Mononuclear cell (primary cell): ENCODE data around the gene CRY1. TPM values are rescaled to one million over a fixed set of nuclear protein-coding genes. Genes with fewer than 3 reads are reported as not detected.
"Not testable (repeated sequence)": the region's sequence is repeated elsewhere in the genome, so short reads cannot be mapped to it uniquely, and the experiment has no call there.

Experiments
- H3K27me3 ChIP-seq: 2 replicates; pipeline ENCODE4 v1.6.0; 2011; ENCODE audit warnings: low read length, control low read depth; ENCODE audit not compliant: insufficient read depth
- H3K4me1 ChIP-seq: 2 replicates; pipeline ENCODE4 v1.5.1; 2011; ENCODE audit warnings: mild to moderate bottlenecking, low read length, control low read depth; ENCODE audit not compliant: insufficient read depth
- H3K4me3 ChIP-seq: 2 replicates; pipeline ENCODE4 v1.5.1; 2011; ENCODE audit warnings: mild to moderate bottlenecking, low read length, moderate library complexity
- H3K9me3 ChIP-seq: 2 replicates; pipeline ENCODE4 v1.5.1; 2011; ENCODE audit warnings: low read depth, mild to moderate bottlenecking, control low read depth, low read length
- total RNA-seq: library from RNA; depleted of rRNA; stranded (reverse); fragments of >200 nt; gene quantifications from one replicate; pipeline ENCODE4 v1.2.3, GENCODE V29; 2012

CRY1 gene
- total RNA-seq, 1 donor, result 68.6 TPM

DNA sequence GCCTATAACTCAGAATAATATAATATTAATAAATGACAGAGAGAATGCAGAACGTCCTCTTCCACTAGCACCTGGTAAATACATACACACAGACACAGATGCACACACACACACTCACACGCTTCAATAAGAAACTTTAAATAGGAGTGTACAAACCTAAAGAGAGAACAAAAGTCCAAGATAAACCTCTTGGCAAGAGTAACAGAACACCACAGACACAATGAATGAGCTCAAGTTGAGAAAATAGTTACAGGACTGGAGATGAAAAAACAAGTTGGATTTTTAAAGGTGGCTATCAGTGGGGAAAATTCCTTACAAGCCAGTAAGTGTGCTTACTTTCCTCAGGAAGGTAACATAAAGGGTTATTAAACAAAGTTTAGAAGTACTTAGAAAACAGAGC lies 35.2 kb downstream of the CRY1 start:
- H3K4me1 ChIP-seq, result no peaks in the 10 kb centered on the region
- H3K27me3 ChIP-seq, result no peaks in the 10 kb centered on the region
- peaks cover 6% of the 10 kb centered on the region for H3K9me3 ChIP-seq
- H3K4me3 ChIP-seq, result no peak overlapping the region

DNA sequence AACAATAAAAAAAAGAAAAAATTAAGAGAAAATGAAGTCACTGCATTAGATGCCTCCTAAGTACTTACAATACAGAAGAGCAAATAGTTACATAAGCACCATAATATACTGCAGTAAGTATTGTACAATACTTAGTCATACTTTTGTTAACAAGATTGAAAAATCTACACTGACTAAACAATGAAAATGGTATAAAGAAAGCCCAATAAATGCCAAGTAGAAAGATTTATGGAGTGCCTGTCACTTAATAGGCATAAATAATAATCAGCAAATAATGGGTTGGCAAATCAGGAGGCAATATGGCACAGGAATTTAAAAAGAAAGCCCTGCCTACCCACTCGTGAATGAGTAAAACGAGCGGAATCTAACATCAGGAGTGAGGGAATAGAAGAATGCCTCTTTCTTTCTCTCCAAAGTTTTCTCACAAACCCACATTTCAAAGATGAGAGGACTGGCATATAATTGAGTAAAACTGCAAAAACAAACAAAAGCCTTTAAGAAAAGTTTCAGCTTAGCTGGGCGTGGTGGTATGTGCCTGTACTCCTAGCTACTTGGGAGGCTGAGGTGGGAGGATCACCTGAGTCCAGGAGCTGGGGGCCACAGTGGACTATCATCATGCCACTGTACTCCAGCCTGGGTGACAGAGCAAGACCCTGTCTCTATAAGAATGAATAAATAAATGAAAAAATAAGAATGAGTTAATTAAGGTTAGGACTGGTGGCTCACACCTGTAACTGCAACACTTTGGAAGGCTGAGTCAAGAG lies 36.1 kb downstream of the CRY1 start:
- Histone ChIP-seq H3K4me1 (no peaks in the 10 kb centered on the region), H3K4me3 (no peak overlapping the region), H3K9me3 (peaks cover 6% of the 10 kb centered on the region), H3K27me3 (no peaks in the 10 kb centered on the region)

DNA sequence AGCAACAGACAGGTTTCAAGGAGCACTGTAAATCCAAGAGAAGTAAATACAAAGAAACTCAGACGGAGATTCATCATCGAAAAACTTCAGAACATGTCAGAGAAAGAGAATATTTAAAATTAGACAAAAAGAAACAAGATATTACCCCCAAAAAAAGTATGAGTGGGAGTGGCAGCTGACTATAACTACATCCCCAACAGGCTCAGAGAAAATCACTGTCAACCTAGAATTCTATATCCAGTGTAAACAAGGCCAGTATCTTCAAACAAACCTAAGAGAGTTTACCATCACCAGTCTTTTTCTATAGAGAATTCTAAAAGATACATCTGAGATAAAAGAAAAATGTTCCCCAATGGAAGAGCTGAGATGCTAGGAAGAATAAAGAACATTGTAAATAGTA lies 39.6 kb downstream of the CRY1 start:
- Histone ChIP-seq H3K4me1 (no peaks in the 10 kb centered on the region), H3K9me3 (peaks cover 10% of the 10 kb centered on the region), H3K4me3 (no peak overlapping the region), H3K27me3 (no peaks in the 10 kb centered on the region)

DNA sequence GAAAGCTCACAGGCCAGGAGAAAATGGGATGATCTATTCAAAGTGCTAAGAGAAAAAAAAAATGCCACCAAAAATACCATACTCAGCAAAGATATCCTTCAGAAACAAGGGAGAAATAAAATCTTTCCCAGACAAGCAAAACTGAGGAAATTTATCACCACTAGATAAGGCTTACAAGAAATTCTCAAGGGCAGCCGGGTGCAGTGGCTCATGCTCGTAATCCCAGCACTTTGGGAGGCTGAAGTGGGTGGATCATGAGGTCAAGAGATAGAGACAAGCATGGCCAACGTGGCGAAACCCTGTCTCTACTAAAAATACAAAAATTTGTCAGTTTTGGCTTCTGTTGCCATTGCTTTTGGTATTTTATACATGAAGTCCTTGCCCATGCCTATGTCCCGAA lies 48.2 kb downstream of the CRY1 start:
- no peak overlapping the region for H3K4me3 ChIP-seq
- H3K27me3 ChIP-seq, result no peaks in the 10 kb centered on the region
- H3K4me1 ChIP-seq, result no peaks in the 10 kb centered on the region
- H3K9me3 ChIP-seq, result peaks cover 8% of the 10 kb centered on the region

DNA sequence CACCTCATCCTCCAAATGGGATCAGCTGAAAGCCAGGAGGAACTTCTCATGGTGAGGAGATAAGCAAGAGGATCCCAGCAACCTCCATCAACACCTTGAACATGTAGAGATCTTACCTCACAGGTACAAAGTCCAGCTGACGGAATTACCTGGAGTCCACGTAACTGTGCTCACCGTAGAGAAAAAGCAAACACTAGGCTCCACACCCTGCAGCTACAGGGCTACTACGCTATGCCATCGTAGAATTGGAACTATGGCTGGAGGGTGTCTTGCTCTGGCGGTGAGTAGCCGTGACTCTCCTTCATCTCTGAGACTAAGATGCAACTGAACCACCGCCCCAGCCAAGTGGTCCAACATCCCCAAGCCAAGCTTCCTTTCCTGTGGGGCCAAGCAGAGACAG lies 50.5 kb downstream of the CRY1 start:
- no peaks in the 10 kb centered on the region for H3K4me1 ChIP-seq
- no peak overlapping the region for H3K4me3 ChIP-seq
- no peaks in the 10 kb centered on the region for H3K27me3 ChIP-seq
- no peaks in the 10 kb centered on the region for H3K9me3 ChIP-seq

DNA sequence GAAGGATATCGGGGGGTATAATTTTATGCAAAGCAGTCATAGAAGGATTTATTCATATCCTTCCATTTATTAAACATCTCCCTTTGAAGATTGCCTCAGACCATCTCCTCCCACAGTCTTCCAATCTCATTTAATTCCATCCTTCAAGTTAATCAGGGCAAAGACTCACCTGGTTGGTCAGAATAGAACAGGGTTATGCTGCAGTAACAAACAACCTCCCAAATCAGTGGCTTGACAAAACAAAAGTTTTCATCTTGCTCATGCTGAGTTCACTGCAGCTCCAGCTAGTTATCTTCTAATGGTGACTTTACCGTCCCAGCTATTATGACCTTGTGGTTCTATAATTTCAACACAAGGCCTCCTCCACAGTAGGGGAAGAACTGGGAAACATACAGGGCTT lies 57.6 kb downstream of the CRY1 start:
- H3K4me1 ChIP-seq, result no peaks in the 10 kb centered on the region
- no peaks in the 10 kb centered on the region for H3K9me3 ChIP-seq
- no peaks in the 10 kb centered on the region for H3K27me3 ChIP-seq
- no peak overlapping the region for H3K4me3 ChIP-seq

DNA sequence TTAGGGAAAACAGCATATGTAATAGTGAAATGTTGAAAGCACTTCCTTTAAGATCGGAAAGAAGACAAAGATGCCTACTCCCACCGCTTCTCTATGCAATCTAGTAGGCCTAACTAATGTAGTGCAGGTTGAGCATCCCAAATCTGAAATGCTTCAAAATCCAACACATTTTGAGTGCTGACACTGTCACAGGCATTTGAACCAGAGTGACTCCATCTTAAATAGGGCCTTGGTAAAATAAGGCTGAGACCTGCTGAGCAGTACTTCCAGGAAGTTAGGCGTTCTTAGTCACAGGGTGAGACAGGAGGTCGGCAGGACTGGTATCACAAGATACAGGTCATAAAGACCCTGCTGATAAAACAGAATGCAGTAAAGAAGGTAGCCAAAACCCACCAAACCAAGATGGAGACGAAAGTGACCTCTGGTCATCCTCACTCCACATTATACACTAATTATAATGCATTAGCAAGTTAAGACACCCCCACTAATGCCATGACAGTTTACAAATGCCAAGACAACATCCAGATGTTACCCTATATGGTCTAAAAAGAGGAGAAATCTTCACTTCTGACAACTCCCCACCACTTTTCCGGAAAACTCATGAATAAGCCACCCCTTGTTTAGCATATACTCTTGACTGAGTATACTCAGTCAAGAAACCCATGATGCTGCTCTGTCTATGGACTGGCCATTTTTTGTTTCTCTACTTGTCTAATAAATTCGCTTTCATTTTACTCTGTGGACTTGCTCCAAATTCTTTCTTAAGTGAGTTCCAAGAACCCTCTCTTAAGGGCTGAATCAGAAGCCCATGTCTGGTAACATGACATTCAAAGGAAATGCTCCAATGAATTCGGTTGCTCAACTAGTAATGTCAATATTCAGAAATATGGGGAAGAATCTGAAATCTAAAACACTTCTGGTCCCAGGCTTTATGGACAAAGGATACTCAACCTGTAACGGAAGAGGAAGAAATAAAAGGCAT lies 59.3 kb downstream of the CRY1 start:
- Histone ChIP-seq H3K27me3 (no peaks in the 10 kb centered on the region), H3K9me3 (no peaks in the 10 kb centered on the region), H3K4me3 (no peak overlapping the region), H3K4me1 (no peaks in the 10 kb centered on the region)

DNA sequence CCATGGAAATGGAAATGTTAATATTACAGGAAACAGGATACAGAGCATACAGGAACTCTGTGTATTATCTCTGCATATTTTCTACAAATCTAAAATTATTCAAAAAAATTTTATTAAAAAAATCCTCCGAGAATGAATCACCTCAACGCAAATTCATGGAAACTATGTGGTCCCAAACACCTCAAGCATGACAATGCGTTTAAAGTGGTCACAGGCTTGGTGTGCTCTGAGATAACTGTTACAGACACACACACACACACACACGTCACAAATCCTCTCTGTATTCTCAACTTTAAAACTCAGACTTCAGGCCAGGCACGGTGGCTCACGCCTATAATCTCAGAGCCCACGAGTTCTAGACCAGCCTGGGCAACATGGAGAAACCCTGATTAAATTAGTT lies 61.1 kb downstream of the CRY1 start:
- Histone ChIP-seq H3K4me3 (no peak overlapping the region), H3K27me3 (no peaks in the 10 kb centered on the region), H3K4me1 (no peaks in the 10 kb centered on the region), H3K9me3 (no peaks in the 10 kb centered on the region)

DNA sequence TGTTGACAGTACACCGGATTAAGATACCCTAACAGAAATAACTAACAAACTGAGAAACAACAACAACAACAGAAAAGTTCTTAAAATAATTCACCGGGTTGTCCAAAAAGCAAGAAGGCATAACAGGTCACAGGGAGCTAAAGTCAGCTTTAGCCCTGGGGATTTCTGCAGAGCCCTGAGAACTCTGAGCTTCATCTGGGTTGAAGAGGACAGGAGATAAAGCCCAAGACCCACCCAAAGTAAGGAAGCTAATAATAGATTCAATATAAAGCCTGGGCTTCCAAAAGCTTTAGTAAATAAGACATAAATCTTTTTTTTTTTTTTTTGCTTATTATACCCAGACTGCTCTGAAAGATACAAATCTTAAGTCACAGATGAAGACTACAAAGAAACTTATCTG lies 62.3 kb downstream of the CRY1 start:
- Histone ChIP-seq H3K9me3 (no peaks in the 10 kb centered on the region), H3K4me3 (no peak overlapping the region), H3K27me3 (no peaks in the 10 kb centered on the region), H3K4me1 (no peaks in the 10 kb centered on the region)

DNA sequence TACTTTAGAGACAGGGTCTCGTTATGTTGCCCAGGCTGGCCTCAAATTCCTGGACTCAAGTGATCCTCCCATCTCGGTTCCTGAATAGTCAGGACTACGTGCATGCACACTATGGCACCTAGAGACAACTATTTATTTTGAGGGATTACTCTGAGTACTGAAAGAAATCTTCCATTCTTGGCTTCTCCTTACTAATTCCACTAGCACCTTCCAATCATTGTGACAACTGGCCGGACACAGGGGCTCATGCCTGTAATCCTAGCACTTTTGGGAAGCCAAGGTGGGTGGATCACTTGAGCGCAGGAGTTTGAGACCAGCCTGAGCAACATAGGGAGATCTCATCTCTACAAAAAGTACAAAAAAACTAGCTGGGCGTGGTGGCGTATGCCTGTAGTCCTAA lies 64.3 kb downstream of the CRY1 start:
- no peak overlapping the region for H3K4me3 ChIP-seq
- H3K27me3 ChIP-seq, result no peaks in the 10 kb centered on the region
- no peaks in the 10 kb centered on the region for H3K4me1 ChIP-seq
- no peaks in the 10 kb centered on the region for H3K9me3 ChIP-seq

DNA sequence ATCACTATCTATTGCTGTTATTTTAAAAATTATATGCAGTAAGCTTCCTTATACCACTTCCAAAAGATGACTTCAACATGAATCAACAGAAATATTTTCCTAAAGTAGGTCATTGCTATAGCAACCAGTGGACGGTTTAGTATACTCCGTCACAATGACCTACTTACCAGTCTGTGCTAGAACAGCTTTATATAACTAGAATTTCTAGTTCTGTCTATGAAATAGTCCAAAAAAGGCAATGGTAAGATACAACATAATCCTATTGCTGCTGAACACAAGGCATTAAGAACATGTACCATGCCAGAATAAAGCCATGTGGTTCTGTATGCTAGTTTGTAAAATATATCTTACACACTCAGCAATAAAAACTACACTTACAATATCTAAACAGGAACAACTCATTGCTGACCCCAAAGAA lies 65.7 kb downstream of the CRY1 start:
- H3K4me3 ChIP-seq, result no peak overlapping the region
- no peaks in the 10 kb centered on the region for H3K4me1 ChIP-seq

DNA sequence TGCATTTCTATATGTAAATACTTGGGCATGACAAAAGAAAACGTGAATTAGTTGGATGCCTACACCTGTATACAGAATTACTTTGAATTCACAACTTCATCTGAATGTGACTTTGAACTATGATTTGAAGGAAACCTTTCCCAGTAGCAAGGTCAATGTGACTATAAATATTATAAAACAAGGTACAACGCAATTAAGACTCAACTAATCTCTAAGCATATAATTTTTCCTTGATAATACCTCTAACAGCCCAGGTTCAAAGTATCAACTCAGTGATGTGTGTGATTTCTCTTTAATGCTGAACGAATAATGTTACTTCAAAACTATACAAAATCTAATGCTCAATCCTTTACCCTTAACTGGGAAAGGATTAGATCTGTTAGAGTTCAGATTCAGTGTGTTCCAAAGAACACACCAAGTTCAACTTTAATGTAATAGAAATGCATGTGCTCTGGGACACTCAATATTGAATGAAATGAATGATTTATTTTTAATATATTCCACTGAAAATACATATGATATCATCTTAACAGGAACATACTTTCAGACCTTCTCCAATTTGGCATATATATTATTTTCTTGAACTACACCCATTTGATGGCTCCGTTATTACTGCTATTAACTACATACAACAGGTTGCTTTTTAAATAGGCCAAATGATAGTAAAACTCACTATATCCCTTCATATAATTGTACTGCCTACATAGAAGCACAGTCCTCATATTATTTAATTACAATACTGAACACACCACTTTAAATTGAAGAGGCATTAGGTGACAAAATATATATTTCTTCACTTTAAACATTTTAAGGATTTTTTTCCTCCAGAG lies 66.3 kb downstream of the CRY1 start:
- no peaks in the 10 kb centered on the region for H3K4me1 ChIP-seq
- no peaks in the 10 kb centered on the region for H3K9me3 ChIP-seq
- no peak overlapping the region for H3K4me3 ChIP-seq
- H3K27me3 ChIP-seq, result no peaks in the 10 kb centered on the region

More for the DNA sequence above, 65.7 kb downstream of the CRY1 start:
- Histone ChIP-seq H3K27me3 (no peaks in the 10 kb centered on the region), H3K9me3 (no peaks in the 10 kb centered on the region)

DNA sequence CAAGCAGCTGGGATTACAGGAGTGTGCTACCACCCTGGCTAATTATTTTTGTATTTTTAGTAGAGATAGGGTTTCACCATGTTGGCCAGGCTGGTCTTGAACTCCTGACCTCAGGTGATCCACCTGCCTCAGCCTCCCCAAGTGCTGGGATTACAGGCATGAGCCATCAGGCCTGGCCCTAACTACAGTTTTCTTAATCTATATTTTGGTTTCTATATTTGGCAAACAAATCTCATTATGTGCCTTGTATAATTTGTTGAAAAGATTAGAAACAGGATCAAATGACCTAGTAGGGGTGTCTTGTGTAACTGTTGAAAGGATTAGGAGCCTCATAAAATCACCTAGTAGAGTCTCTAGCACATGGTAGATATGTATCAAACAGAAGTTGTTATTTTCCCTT lies 67.0 kb downstream of the CRY1 start:
- H3K27me3 ChIP-seq, H3K4me3 ChIP-seq, H3K4me1 ChIP-seq, H3K9me3 ChIP-seq: not testable (repeated sequence)

DNA sequence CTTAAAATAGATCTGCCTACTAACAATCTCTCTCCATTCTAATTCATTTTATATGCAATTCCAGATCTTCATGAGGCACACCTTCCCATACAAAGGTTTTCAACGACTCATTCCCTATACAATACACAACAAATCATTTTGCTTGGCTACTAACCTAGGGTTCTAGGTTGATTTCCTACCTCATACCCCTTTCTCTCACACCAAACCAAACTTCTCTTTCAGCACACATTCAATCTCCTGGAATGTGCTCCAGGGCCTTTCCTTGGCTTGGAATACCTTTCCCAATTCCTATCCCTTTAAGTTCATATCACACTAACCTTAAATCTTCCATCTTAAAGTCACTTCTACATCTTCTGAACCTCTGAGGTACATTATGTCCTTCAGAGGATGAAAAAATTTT lies 67.7 kb downstream of the CRY1 start:
- H3K27me3 ChIP-seq, result no peaks in the 10 kb centered on the region
- no peaks in the 10 kb centered on the region for H3K4me1 ChIP-seq
- no peaks in the 10 kb centered on the region for H3K9me3 ChIP-seq
- H3K4me3 ChIP-seq, result no peak overlapping the region

DNA sequence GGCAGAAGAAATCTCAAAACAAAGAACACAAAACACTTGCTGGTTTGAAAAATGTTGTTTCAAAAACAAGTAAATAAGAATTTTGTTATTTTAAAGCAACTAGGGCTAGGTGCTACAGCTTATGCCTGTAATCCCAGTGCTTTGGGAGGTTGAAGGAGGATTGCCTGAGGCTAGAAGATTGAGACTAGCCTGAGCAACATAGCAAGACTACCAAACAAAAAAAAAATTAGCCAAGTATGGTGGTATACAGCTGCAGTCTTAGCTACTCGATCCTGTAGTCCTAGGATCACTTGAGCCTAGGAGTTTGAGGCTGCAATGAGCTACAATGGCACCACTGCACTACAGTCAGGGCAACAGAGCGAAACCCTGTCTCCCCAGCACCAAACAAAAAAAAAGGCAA lies 73.8 kb downstream of the CRY1 start:
- no peak overlapping the region for H3K4me3 ChIP-seq
- H3K27me3 ChIP-seq, result no peaks in the 10 kb centered on the region
- no peaks in the 10 kb centered on the region for H3K4me1 ChIP-seq
- H3K9me3 ChIP-seq, result no peaks in the 10 kb centered on the region
